Measurements from ENCODE around the gene NRCAM.

The NRCAM gene

DNA sequence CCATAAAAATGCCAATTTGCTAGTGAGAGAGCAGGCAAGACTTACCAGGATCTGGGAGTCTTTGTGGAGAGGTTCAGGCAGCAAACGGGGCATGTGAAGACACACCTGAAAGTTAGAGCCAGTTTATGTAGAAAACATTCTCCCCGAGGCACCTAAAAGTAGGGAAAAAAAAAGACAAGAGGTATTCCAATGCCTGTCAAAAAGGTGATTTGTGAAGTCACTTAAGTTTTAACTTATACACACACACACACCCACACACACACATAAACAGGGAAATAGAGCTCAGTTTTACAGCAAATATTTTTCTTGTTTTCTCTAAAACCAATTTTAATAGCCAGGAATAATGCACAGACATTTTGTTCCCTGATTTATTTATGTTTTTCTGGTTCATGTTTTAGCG, 326.0 kb downstream of the NRCAM start, which contains the start of gene LAMB4:
TSS of gene LAMB4 (minus strand) at position 101 of the 400 bp plus-strand sequence. CDS start 7,197 bp downstream, outside the sequence.
- Histone ChIP-seq H3K4me3 (ENCODE audit: low read depth in 1 of 2, low read length in 2 of 2) (no peak within 1 kb of the TSS), H3K36me3 (ENCODE audit: control insufficient read depth in 1 of 2, insufficient read depth in 2 of 2, low read length in 2 of 2) (no peaks in the 10 kb centered on the region), H3K9me3 (ENCODE audit: control insufficient read depth in 1 of 2, low read length in 2 of 2) (no peaks in the 10 kb centered on the region), H3K27ac (ENCODE audit: low read length) (no peak within 1 kb of the TSS), H3K27me3 (ENCODE audit: low read depth, low read length) (no peaks in the 10 kb centered on the region), H3K4me1 (ENCODE audit: control insufficient read depth in 1 of 2, insufficient read depth in 2 of 2, low read length in 2 of 2) (no peaks in the 10 kb centered on the region)

- no peaks in the 10 kb centered on the region for H3K36me3 ChIP-seq (ENCODE audit: control insufficient read depth in 1 of 2, insufficient read depth in 2 of 2, low read length in 2 of 2)
- H3K27ac ChIP-seq (ENCODE audit: low read length): no peak overlapping the region
Measured at GRCh38 chr7:108129018-108129965, 326.9 kb downstream of the NRCAM start.

DNA sequence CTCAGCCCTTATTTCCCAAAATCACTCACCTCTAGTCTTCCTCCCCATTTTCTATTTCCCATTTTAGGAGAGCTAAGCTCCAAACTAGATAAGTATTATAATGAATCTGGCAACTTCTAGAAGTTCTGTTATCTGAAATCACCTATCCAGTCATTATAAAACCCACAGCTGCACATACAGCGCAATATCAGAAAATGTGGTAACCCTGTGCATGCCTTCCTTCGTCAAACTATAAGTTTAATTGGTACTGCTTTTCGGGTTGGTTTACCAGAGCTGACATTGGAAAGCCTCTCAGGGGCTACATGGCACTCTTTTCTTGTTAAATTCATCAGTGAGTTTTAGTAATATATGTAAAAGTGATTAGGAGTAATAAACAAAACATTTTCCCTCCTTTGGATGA, 327.7 kb downstream of the NRCAM start:
- H3K27me3 ChIP-seq (ENCODE audit: low read depth, low read length): no peaks in the 10 kb centered on the region
- no peak overlapping the region for H3K27ac ChIP-seq (ENCODE audit: low read length)
- no peaks in the 10 kb centered on the region for H3K9me3 ChIP-seq (ENCODE audit: control insufficient read depth in 1 of 2, low read length in 2 of 2)
- H3K36me3 ChIP-seq (ENCODE audit: control insufficient read depth in 1 of 2, insufficient read depth in 2 of 2, low read length in 2 of 2): no peaks in the 10 kb centered on the region
- H3K4me3 ChIP-seq (ENCODE audit: low read depth in 1 of 2, low read length in 2 of 2): no peak overlapping the region
- no peaks in the 10 kb centered on the region for H3K4me1 ChIP-seq (ENCODE audit: control insufficient read depth in 1 of 2, insufficient read depth in 2 of 2, low read length in 2 of 2)

More at GRCh38 chr7:108129018-108129965, 326.9 kb downstream of the NRCAM start:
- H3K4me3 ChIP-seq (ENCODE audit: low read depth in 1 of 2, low read length in 2 of 2): no peak overlapping the region
- H3K27me3 ChIP-seq (ENCODE audit: low read depth, low read length): no peaks in the 10 kb centered on the region
- H3K9me3 ChIP-seq (ENCODE audit: control insufficient read depth in 1 of 2, low read length in 2 of 2): no peaks in the 10 kb centered on the region
- no peaks in the 10 kb centered on the region for H3K4me1 ChIP-seq (ENCODE audit: control insufficient read depth in 1 of 2, insufficient read depth in 2 of 2, low read length in 2 of 2)

- Histone ChIP-seq H3K4me1 (ENCODE audit: control insufficient read depth in 1 of 2, insufficient read depth in 2 of 2, low read length in 2 of 2) (peaks cover 0 to 2% of the 10 kb centered on the region in 2 donors), H3K9me3 (ENCODE audit: control insufficient read depth in 1 of 2, low read length in 2 of 2) (no peaks in the 10 kb centered on the region), H3K36me3 (ENCODE audit: control insufficient read depth in 1 of 2, insufficient read depth in 2 of 2, low read length in 2 of 2) (no peaks in the 10 kb centered on the region), H3K4me3 (ENCODE audit: low read depth in 1 of 2, low read length in 2 of 2) (no peak overlapping the region), H3K27ac (ENCODE audit: low read length) (no peak overlapping the region), H3K27me3 (ENCODE audit: low read depth, low read length) (no peaks in the 10 kb centered on the region)
Measured at GRCh38 chr7:108127461-108127860, 328.8 kb downstream of the NRCAM start.

- no peak overlapping the region for H3K27ac ChIP-seq (ENCODE audit: low read length)
- H3K27me3 ChIP-seq (ENCODE audit: low read depth, low read length): no peaks in the 10 kb centered on the region
- H3K36me3 ChIP-seq (ENCODE audit: control insufficient read depth in 1 of 2, insufficient read depth in 2 of 2, low read length in 2 of 2): no peaks in the 10 kb centered on the region
- no peaks in the 10 kb centered on the region for H3K9me3 ChIP-seq (ENCODE audit: control insufficient read depth in 1 of 2, low read length in 2 of 2)
- H3K4me1 ChIP-seq (ENCODE audit: control insufficient read depth in 1 of 2, insufficient read depth in 2 of 2, low read length in 2 of 2): peaks cover 0 to 2% of the 10 kb centered on the region in 2 donors
- no peak overlapping the region for H3K4me3 ChIP-seq (ENCODE audit: low read depth in 1 of 2, low read length in 2 of 2)
Measured at GRCh38 chr7:108124820-108125219, 331.4 kb downstream of the NRCAM start.

DNA sequence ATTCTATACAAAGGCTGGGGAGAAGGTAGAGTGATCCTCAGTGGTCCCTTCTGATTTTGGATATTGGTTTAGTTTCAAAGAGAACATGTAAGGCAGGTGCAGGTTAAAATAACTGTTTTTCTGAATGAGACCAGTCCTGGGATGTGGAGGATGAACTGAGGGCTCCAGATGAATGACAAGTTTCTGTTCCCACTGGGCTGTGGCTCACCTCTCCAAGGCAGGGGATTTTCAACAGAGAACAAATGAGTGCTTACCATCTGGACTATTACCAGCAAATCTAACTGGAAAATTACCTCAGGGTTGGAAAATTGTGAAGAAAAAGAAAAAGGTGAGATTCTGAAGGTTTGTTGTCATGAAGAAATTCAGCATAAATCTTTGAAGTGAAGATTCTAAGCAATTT, 334.1 kb downstream of the NRCAM start:
- H3K36me3 ChIP-seq (ENCODE audit: control insufficient read depth in 1 of 2, insufficient read depth in 2 of 2, low read length in 2 of 2): no peaks in the 10 kb centered on the region
- H3K27me3 ChIP-seq (ENCODE audit: low read depth, low read length): no peaks in the 10 kb centered on the region
- no peak overlapping the region for H3K4me3 ChIP-seq (ENCODE audit: low read depth in 1 of 2, low read length in 2 of 2)
- H3K4me1 ChIP-seq (ENCODE audit: control insufficient read depth in 1 of 2, insufficient read depth in 2 of 2, low read length in 2 of 2): peaks cover 0 to 2% of the 10 kb centered on the region in 2 donors
- H3K9me3 ChIP-seq (ENCODE audit: control insufficient read depth in 1 of 2, low read length in 2 of 2): no peaks in the 10 kb centered on the region
- H3K27ac ChIP-seq (ENCODE audit: low read length): no peak overlapping the region

GRCh38 chr7:108120933-108121332, 335.3 kb downstream of the NRCAM start:
- H3K36me3 ChIP-seq (ENCODE audit: control insufficient read depth in 1 of 2, insufficient read depth in 2 of 2, low read length in 2 of 2): no peaks in the 10 kb centered on the region
- no peaks in the 10 kb centered on the region for H3K27me3 ChIP-seq (ENCODE audit: low read depth, low read length)
- no peak overlapping the region for H3K4me3 ChIP-seq (ENCODE audit: low read depth in 1 of 2, low read length in 2 of 2)
- H3K9me3 ChIP-seq (ENCODE audit: control insufficient read depth in 1 of 2, low read length in 2 of 2): no peaks in the 10 kb centered on the region
- H3K4me1 ChIP-seq (ENCODE audit: control insufficient read depth in 1 of 2, insufficient read depth in 2 of 2, low read length in 2 of 2): peaks cover 0 to 2% of the 10 kb centered on the region in 2 donors
- H3K27ac ChIP-seq (ENCODE audit: low read length): no peak overlapping the region

GRCh38 chr7:108120196-108120595, 336.0 kb downstream of the NRCAM start:
- Histone ChIP-seq H3K4me1 (ENCODE audit: control insufficient read depth in 1 of 2, insufficient read depth in 2 of 2, low read length in 2 of 2) (peaks cover 0 to 2% of the 10 kb centered on the region in 2 donors), H3K9me3 (ENCODE audit: control insufficient read depth in 1 of 2, low read length in 2 of 2) (no peaks in the 10 kb centered on the region), H3K27ac (ENCODE audit: low read length) (no peak overlapping the region), H3K36me3 (ENCODE audit: control insufficient read depth in 1 of 2, insufficient read depth in 2 of 2, low read length in 2 of 2) (no peaks in the 10 kb centered on the region), H3K4me3 (ENCODE audit: low read depth in 1 of 2, low read length in 2 of 2) (no peak overlapping the region), H3K27me3 (ENCODE audit: low read depth, low read length) (no peaks in the 10 kb centered on the region)

DNA sequence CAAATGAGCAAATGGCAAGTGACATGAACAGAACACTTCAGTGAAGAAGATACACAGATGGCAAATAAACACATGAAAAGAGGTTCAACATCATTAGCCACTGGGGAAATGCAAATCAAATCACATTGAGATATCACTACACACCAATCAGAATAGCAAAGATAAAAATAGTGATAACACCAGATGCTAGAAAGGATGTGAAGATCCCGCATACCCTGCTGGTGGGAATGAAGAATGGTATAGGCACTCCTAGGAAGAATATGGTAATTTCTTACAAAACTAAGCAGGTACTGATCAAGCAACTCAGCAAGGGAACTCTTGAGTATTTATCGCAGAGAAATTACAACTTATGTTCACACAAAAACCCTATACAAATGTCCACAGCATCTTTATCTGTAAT, 337.3 kb downstream of the NRCAM start:
- Histone ChIP-seq H3K27ac (ENCODE audit: low read length) (no peak overlapping the region), H3K36me3 (ENCODE audit: control insufficient read depth in 1 of 2, insufficient read depth in 2 of 2, low read length in 2 of 2) (no peaks in the 10 kb centered on the region), H3K4me1 (ENCODE audit: control insufficient read depth in 1 of 2, insufficient read depth in 2 of 2, low read length in 2 of 2) (peaks cover 0 to 2% of the 10 kb centered on the region in 2 donors), H3K9me3 (ENCODE audit: control insufficient read depth in 1 of 2, low read length in 2 of 2) (no peaks in the 10 kb centered on the region), H3K27me3 (ENCODE audit: low read depth, low read length) (no peaks in the 10 kb centered on the region), H3K4me3 (ENCODE audit: low read depth in 1 of 2, low read length in 2 of 2) (no peak overlapping the region)

DNA sequence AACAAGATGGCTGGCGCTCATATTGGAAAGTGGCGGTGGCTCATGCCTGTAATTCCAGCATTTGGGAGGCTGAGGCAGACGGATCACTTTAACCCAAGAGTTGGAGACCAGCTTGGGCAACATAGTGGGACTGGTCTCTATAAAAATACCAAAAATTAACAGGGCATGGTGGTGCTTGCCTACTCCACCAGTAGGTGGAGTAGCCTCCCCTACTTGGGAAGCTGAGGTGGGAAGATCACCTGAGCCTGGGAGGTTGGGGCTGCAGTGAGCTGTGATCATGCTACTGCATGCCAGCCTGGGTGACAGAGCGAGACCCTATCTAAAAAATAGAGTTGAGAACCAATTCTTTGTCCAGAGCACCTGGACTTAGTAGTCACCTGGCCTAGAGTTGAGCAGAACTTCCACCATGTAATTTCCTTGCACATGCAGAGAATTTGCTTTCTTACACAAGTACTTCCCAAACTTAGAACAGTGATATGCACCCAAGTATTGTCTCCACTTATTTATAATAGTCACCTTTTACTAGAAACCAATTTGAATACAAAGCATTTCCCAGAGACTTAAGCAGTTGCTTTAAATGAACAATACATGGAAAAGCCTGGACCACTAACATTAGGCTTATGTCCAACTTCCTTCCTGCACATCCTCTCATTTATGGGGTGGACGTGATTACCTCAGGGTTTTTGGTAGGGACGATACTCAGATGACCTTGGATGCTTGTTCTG, 342.0 kb downstream of the NRCAM start:
- H3K4me1 ChIP-seq (ENCODE audit: control insufficient read depth in 1 of 2, insufficient read depth in 2 of 2, low read length in 2 of 2): no peaks in the 10 kb centered on the region
- H3K9me3 ChIP-seq (ENCODE audit: control insufficient read depth in 1 of 2, low read length in 2 of 2): no peaks in the 10 kb centered on the region
- no peaks in the 10 kb centered on the region for H3K27me3 ChIP-seq (ENCODE audit: low read depth, low read length)
- no peak overlapping the region for H3K4me3 ChIP-seq (ENCODE audit: low read depth in 1 of 2, low read length in 2 of 2)
- H3K27ac ChIP-seq (ENCODE audit: low read length): no peak overlapping the region
- no peaks in the 10 kb centered on the region for H3K36me3 ChIP-seq (ENCODE audit: control insufficient read depth in 1 of 2, insufficient read depth in 2 of 2, low read length in 2 of 2)

DNA sequence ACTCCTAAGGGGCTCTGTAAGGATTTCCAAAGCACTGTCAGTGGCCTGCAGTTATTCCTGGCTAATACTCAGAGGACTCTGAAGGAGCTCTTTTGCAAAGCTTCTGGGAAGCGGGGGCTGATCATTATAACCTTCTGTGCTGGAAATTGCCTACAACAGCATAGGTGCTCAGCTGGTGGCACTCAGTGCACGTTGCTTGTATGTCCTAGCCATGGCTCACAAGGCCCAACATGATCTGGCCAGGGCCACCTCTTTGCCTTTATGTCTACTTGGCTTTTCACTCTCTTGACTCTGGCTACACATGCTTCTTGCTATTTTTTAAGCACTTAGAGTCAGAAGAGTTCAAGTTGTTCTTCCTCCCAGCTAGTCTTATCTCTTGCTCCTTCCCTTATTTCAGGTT, 343.6 kb downstream of the NRCAM start:
- Histone ChIP-seq H3K4me3 (ENCODE audit: low read depth in 1 of 2, low read length in 2 of 2) (no peak overlapping the region), H3K9me3 (ENCODE audit: control insufficient read depth in 1 of 2, low read length in 2 of 2) (no peaks in the 10 kb centered on the region), H3K36me3 (ENCODE audit: control insufficient read depth in 1 of 2, insufficient read depth in 2 of 2, low read length in 2 of 2) (no peaks in the 10 kb centered on the region), H3K4me1 (ENCODE audit: control insufficient read depth in 1 of 2, insufficient read depth in 2 of 2, low read length in 2 of 2) (no peaks in the 10 kb centered on the region), H3K27ac (ENCODE audit: low read length) (no peak overlapping the region), H3K27me3 (ENCODE audit: low read depth, low read length) (no peaks in the 10 kb centered on the region)
